ENCODE measurements around the gene FABP7. TPM values are rescaled to one million over a fixed set of nuclear protein-coding genes. Genes with fewer than 3 reads are reported as not detected.

Gene FABP7
- total and polyA plus RNA-seq, 3 donors from 2014 or later = not detected

- intact Hi-C loops (cut with DNase I; ENCODE audit: low total_unique reads) = no loop called here
- TF ChIP-seq POLR2A (IDR thresholded peaks at IDR 0.05) = no peak
- TF ChIP-seq, protein P1, sequence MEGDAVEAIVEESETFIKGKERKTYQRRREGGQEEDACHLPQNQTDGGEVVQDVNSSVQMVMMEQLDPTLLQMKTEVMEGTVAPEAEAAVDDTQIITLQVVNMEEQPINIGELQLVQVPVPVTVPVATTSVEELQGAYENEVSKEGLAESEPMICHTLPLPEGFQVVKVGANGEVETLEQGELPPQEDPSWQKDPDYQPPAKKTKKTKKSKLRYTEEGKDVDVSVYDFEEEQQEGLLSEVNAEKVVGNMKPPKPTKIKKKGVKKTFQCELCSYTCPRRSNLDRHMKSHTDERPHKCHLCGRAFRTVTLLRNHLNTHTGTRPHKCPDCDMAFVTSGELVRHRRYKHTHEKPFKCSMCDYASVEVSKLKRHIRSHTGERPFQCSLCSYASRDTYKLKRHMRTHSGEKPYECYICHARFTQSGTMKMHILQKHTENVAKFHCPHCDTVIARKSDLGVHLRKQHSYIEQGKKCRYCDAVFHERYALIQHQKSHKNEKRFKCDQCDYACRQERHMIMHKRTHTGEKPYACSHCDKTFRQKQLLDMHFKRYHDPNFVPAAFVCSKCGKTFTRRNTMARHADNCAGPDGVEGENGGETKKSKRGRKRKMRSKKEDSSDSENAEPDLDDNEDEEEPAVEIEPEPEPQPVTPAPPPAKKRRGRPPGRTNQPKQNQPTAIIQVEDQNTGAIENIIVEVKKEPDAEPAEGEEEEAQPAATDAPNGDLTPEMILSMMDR (IDR thresholded peaks at IDR 0.05) = no peak
Measured at GRCh38 chr6:122755901-122756300, 23.6 kb upstream of the FABP7 start.

DNA sequence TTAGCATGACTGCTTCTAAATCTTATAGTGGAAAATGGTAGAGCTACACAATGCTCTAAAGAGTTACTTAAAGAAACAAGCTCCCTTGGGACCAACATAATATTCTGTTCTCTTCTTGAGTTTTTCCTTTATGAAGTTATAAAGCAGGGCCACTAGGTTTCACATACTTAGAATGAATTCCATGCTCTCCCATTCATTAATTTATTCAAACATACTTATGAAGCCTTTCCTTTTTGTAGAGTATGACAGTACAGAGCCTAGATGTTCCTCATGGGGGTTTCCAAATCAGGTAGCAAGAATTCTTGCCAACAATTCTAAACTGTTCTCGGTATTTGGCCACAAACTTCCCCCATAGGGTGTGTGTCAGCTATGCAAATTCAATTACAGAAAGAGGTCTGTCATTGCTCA, 20.6 kb upstream of the FABP7 start:
- no peak for DNase-seq

More at GRCh38 chr6:122755901-122756300, 23.6 kb upstream of the FABP7 start:
- Histone ChIP-seq H3K36me3 (ENCODE audit: low read depth, missing control alignments) (no peaks in the 10 kb centered on the region), H3K27ac (no peak overlapping the region), H3K9me3 (no peaks in the 10 kb centered on the region), H3K27me3 (no peaks in the 10 kb centered on the region), H3K4me1 (peaks cover 7% of the 10 kb centered on the region), H3K4me3 (no peak overlapping the region)
- no peak for DNase-seq
- WGBS, 2 donors = 73 to 80% methylated on average over 9 of the region's 9 CpGs

GRCh38 chr6:122760330-122760729, 19.2 kb upstream of the FABP7 start:
- H3K27me3 ChIP-seq = no peaks in the 10 kb centered on the region
- TF ChIP-seq, protein P1 (IDR thresholded peaks at IDR 0.05) = no peak
- no peak for TF ChIP-seq POLR2A (IDR thresholded peaks at IDR 0.05)
- no peak overlapping the region for H3K27ac ChIP-seq
- no peak overlapping the region for H3K4me3 ChIP-seq
- no peak for DNase-seq
- intact Hi-C loops (cut with DNase I; ENCODE audit: low total_unique reads) = no loop called here
- no peaks in the 10 kb centered on the region for H3K4me1 ChIP-seq
- no peaks in the 10 kb centered on the region for H3K36me3 ChIP-seq (ENCODE audit: low read depth, missing control alignments)
- H3K9me3 ChIP-seq = no peaks in the 10 kb centered on the region

More for the DNA sequence above, 20.6 kb upstream of the FABP7 start:
- Histone ChIP-seq H3K9me3 (no peaks in the 10 kb centered on the region), H3K4me1 (peaks cover 6% of the 10 kb centered on the region), H3K4me3 (no peak overlapping the region), H3K27ac (no peak overlapping the region), H3K36me3 (ENCODE audit: low read depth, missing control alignments) (no peaks in the 10 kb centered on the region), H3K27me3 (no peaks in the 10 kb centered on the region)
- no peak for TF ChIP-seq POLR2A (IDR thresholded peaks at IDR 0.05)
- TF ChIP-seq, protein P1 (IDR thresholded peaks at IDR 0.05) = no peak
- intact Hi-C loops (cut with DNase I; ENCODE audit: low total_unique reads) = no loop called here
- 56 to 77% methylated on average over 1 of the region's 1 CpG for WGBS, 2 donors

DNA sequence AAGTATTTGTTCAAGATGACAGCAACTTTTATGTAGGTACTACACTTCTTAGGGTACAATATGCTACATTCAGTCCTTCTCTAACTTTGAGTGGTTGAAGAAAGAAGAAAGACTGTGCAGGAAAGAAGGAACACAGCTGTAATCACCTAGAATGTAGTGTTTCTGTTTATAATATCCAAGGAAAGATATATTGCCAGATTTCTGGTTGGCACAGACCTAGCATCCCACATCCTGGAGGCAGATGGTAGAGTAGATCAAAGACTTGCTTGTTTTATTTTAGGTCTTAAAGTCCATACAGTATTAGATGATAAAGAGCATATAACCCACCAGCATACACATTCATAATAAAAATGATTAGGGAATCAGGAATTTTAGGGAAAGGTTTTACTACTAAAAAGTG, 13.3 kb upstream of the FABP7 start:
- Histone ChIP-seq H3K4me3 (no peak overlapping the region), H3K9me3 (no peaks in the 10 kb centered on the region), H3K27me3 (no peaks in the 10 kb centered on the region), H3K36me3 (ENCODE audit: low read depth, missing control alignments) (no peaks in the 10 kb centered on the region), H3K4me1 (no peaks in the 10 kb centered on the region), H3K27ac (no peak overlapping the region)
- intact Hi-C loops (cut with DNase I; ENCODE audit: low total_unique reads) = no loop called here
- TF ChIP-seq POLR2A (IDR thresholded peaks at IDR 0.05) = no peak
- TF ChIP-seq, protein P1 (IDR thresholded peaks at IDR 0.05) = no peak
- DNase-seq = no peak

DNA sequence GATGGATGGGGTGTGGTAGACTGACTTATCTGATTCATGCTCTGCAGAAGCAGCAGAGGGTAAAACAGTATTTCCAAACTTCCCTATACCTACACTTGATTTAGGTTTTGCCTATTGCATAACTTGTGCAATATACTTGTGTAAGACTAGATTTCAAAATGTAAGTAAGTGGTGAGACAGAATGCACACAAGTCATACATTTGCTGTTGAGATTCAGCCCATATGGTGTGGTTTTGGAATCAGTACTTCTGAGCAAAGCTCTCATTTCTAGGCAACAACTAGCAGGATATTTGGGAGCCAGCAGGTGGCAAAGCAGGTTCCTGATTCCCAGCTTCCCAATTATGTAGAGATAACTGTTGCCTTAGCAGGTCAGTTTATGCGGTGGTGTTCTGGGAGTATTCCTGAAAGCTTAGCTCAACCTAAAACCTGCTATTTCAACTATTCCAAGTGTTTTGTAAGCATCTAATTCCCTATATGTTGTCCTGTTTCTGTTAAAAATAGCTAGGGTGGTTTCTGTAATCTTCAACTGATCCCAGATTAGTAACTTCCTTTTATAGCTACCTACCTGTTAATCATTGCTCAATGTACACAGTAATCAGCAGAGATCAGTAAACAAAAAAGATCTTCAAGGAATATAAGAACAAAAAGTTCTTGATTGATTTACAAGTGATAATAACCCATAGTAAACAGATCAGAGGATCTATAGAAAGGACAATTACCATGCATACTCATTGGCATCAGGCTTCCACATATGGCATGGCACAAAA, 8.5 kb upstream of the FABP7 start:
- Histone ChIP-seq H3K9me3 (no peaks in the 10 kb centered on the region), H3K27ac (no peak overlapping the region), H3K4me1 (no peaks in the 10 kb centered on the region), H3K27me3 (no peaks in the 10 kb centered on the region), H3K36me3 (ENCODE audit: low read depth, missing control alignments) (no peaks in the 10 kb centered on the region), H3K4me3 (no peak overlapping the region)
- no peak for DNase-seq
- WGBS, 2 donors = 47 to 59% methylated on average over 1 of the region's 1 CpG
- intact Hi-C loops (cut with DNase I; ENCODE audit: low total_unique reads) = no loop called here
- TF ChIP-seq POLR2A (IDR thresholded peaks at IDR 0.05) = no peak
- TF ChIP-seq, protein P1 (IDR thresholded peaks at IDR 0.05) = no peak

All from testis (tissue), 3 donors.